HepG2 (cell line): ENCODE measurements around the gene CAMK1D. TPM values are rescaled to one million over a fixed set of nuclear protein-coding genes. Genes with fewer than 3 reads are reported as not detected.

Source experiments
- ATAC-seq: fragments of 200-7000 bp; cut with Tn5 transposase; 3 replicates; pipeline ENCODE4 v1.9.1; 2020; ENCODE audit warnings: mild to moderate bottlenecking, moderate library complexity
- BruUV-seq: library from RNA; stranded (reverse); fragments of 400-500 nt; replicated peaks from 2 replicates; lab custom pipeline; 2021; lab: Mats Ljungman, UMichigan
- CTCF ChIA-PET: fragments of 300-600 bp; formaldehyde crosslinking; extraction: SDS; loops from one replicate; lab custom pipeline; 2021; ENCODE audit warnings: low total read pairs, inconsistent platforms, low intra/inter-chr PET ratio; lab: Yijun Ruan, JAX
- POLR2A ChIA-PET: fragments of 350-600 bp; sonication (Branson Sonifier 250); formaldehyde crosslinking; loops from one replicate; lab custom pipeline; 2020; ENCODE audit warnings: antibody characterized with exemption, inconsistent platforms; lab: Yijun Ruan, JAX
- DNase-seq: peaks from one replicate; pipeline ENCODE4 v3.0.0-alpha.2; 2015; ENCODE audit warnings: low spot score
- FAIRE-seq: peaks from 3 replicates; lab custom pipeline; 2011; peaks lifted over from hg19 to GRCh38; lab: Jason Lieb, UNC
- H2AFZ ChIP-seq: one replicate; pipeline ENCODE4 v1.6.1; 2011; ENCODE audit warnings: low read length, inconsistent platforms
- H3K27ac ChIP-seq: fragments of 300-600 bp; 3 replicates; pipeline ENCODE4 v1.8.0; 2011; ENCODE audit warnings: mixed run types, mild to moderate bottlenecking, mixed read lengths, low read length, inconsistent platforms; ENCODE audit not compliant: insufficient read depth; ENCODE audit errors: extremely low read length
- H3K27me3 ChIP-seq, 2 experiments: fragments of 200-600 bp in 1 of 2; 2 replicates in 1 of 2; 3 replicates in 1 of 2; pipeline versions ENCODE4 v1.6.0 to v1.8.0; 2011; ENCODE audit warnings: low read length in 2 of 2, mild to moderate bottlenecking in 2 of 2, moderate library complexity in 2 of 2, inconsistent platforms in 1 of 2; ENCODE audit not compliant: insufficient read depth in 2 of 2, control insufficient read depth in 1 of 2
- H3K36me3 ChIP-seq, 2 experiments: fragments of 200-600 bp in 1 of 2; replicated peaks in 1 of 2; 2 replicates in 1 of 2; 3 replicates in 1 of 2; pipeline versions ENCODE4 v1.5.1 to v1.8.0; 2011; ENCODE audit warnings: low read length in 2 of 2, inconsistent platforms in 1 of 2; ENCODE audit not compliant: insufficient read depth in 2 of 2, control insufficient read depth in 1 of 2
- H3K4me1 ChIP-seq: 2 replicates; pipeline ENCODE4 v1.5.1; 2012; ENCODE audit warnings: low read length, inconsistent platforms; ENCODE audit not compliant: insufficient read depth
- H3K4me2 ChIP-seq: 2 replicates; pipeline ENCODE4 v1.6.0; 2011; ENCODE audit warnings: low read depth, low read length, inconsistent platforms
- H3K4me3 ChIP-seq, 3 experiments: fragments of 200-600 bp in 1 of 3; sonication (generic), shearing (Covaris generic) in 1 of 3; replicated peaks in 1 of 3; 2 replicates each; pipeline ENCODE4 v1.5.1; 2011 to 2016; ENCODE audit warnings: low read length in 3 of 3, inconsistent platforms in 2 of 3, low read depth in 2 of 3, mild to moderate bottlenecking in 2 of 3, control low read depth in 1 of 3, mixed read lengths in 1 of 3; ENCODE audit not compliant: insufficient read depth in 1 of 3
- H3K79me2 ChIP-seq: one replicate; pipeline ENCODE4 v1.6.1; 2011; ENCODE audit warnings: low read length, inconsistent platforms; ENCODE audit not compliant: insufficient read depth
- H3K9ac ChIP-seq: 2 replicates; pipeline ENCODE4 v1.6.0; 2011; ENCODE audit warnings: mild to moderate bottlenecking, low read depth, low read length, inconsistent platforms; ENCODE audit not compliant: insufficient read depth
- H3K9me3 ChIP-seq: 2 replicates; pipeline ENCODE4 v1.5.1; 2012; ENCODE audit warnings: mild to moderate bottlenecking, low read length
- H4K20me1 ChIP-seq: 2 replicates; pipeline ENCODE4 v1.6.0; 2011; ENCODE audit warnings: inconsistent platforms, mild to moderate bottlenecking, low read length, moderate library complexity; ENCODE audit not compliant: insufficient read depth
- HNF4A ChIP-seq: sonication (generic); formaldehyde crosslinking; IDR thresholded peaks from 2 replicates; pipeline ENCODE4 v1.4.0; 2020; ENCODE audit warnings: missing genetic modification reagents
- IRX3 ChIP-seq: sonication (generic); formaldehyde crosslinking; IDR thresholded peaks from 2 replicates; pipeline ENCODE4 v1.8.1; 2023; ENCODE audit warnings: mild to moderate bottlenecking, low read depth, missing genetic modification reagents, borderline replicate concordance
- KDM5A ChIP-seq: fragments of 200-600 bp; sonication (generic); IDR thresholded peaks from 2 replicates; pipeline ENCODE4 v1.7.0; 2018; ENCODE audit warnings: antibody characterized with exemption, mild to moderate bottlenecking, low read length, borderline replicate concordance
- SMYD3 ChIP-seq: sonication (generic); formaldehyde crosslinking; IDR thresholded peaks from 2 replicates; pipeline ENCODE4 v1.8.1; 2023; ENCODE audit warnings: mild to moderate bottlenecking, missing genetic modification reagents
- SRF ChIP-seq: IDR thresholded peaks from 2 replicates; pipeline ENCODE4 v1.6.1; 2011; ENCODE audit warnings: mild to moderate bottlenecking, low read depth, low read length, moderate library complexity
- TCF12 ChIP-seq, 2 experiments: fragments of 450-650 bp in 1 of 2; sonication (generic) in 1 of 2; formaldehyde crosslinking in 1 of 2; IDR thresholded peaks; 2 replicates each; pipeline versions ENCODE4 v1.6.1 to v1.8.0; 2017 to 2022; ENCODE audit warnings: antibody characterized with exemption in 1 of 2, mild to moderate bottlenecking in 1 of 2, missing genetic modification reagents in 1 of 2, moderate library complexity in 1 of 2
- ZFP37 ChIP-seq: sonication (generic); formaldehyde crosslinking; IDR thresholded peaks from 2 replicates; pipeline ENCODE4 v1.4.0; 2020; ENCODE audit warnings: missing genetic modification reagents, borderline replicate concordance
- ZNF407 ChIP-seq: sonication (generic); formaldehyde crosslinking; IDR thresholded peaks from one replicate; pipeline ENCODE4 v1.5.1; 2020; ENCODE audit warnings: mild to moderate bottlenecking, missing genetic modification reagents; ENCODE audit errors: not compliant biosample characterization
- ZNF800 ChIP-seq: sonication (generic); formaldehyde crosslinking; IDR thresholded peaks from 2 replicates; pipeline ENCODE4 v1.4.0; 2020; ENCODE audit warnings: missing genetic modification reagents
- WGBS: methylation state at CpG from one replicate; pipeline ENCODE4 v1.1.6; 2017; ENCODE audit warnings: low lambda C conversion rate; 5-methylcytosine and 5-hydroxymethylcytosine counted together
- in situ Hi-C: cut with HindIII; loops from 2 replicates; pipeline ENCODE4 v1.10.0; 2017; ENCODE audit warnings: low pct_unique_long_range_greater_than_20kb; ENCODE audit not compliant: extremely low pct_ligation_motif_present
- intact Hi-C: fragments of 100-400 bp; cut with micrococcal nuclease; formaldehyde crosslinking; loops from one replicate; pipeline ENCODE4 v1.10.0; 2022; ENCODE audit not compliant: unreplicated experiment
- polyA plus RNA-seq, 8 experiments: library from polyadenylated mRNA; depleted of rRNA in 3 of 8; stranded (reverse) in 7 of 8; unstranded in 1 of 8; fragments of >200 nt; fragmentation: Illumina TruSeq in 4 of 8; extraction: Trizol in 4 of 8; gene quantifications; 2 replicates each; pipeline versions ENCODE4 v1.2.1 to v1.2.3, GENCODE V29; 2011 to 2016; ENCODE audit warnings: low read depth in 4 of 8, missing spikeins in 1 of 8, mixed read lengths in 1 of 8; ENCODE audit not compliant: insufficient read depth in 1 of 8
- total RNA-seq, 5 experiments: library from RNA; depleted of rRNA; stranded (reverse); fragments of >200 nt; fragmentation: Illumina TruSeq; extraction: Trizol; gene quantifications; 2 replicates each; pipeline ENCODE4 v1.2.3, GENCODE V29; 2016; ENCODE audit warnings: low read depth in 1 of 5

Gene CAMK1D
- total and polyA plus RNA-seq, 2 of the 13 experiments (the other 11 are each of a cell fraction or from before 2014, with no cell fraction given) = under 0.01 TPM; not detected in 1

- ChIA-PET CTCF (no interaction called here), POLR2A (no interaction called here)
- no peak for FAIRE-seq
- Histone ChIP-seq H3K36me3 (no peaks in the 10 kb centered on the region), H3K27me3 (peaks cover 5 to 43% of the 10 kb centered on the region in 2 experiments; a peak in 4 of 5 replicates), H4K20me1 (no peaks in the 10 kb centered on the region), H3K79me2 (no peaks in the 10 kb centered on the region), H3K4me3 (peak overlapping the region; percentile 21 to 62 (median 25); a peak in 1 of 6 replicates), H3K4me2 (peak overlapping the region; percentile 62), H3K9ac (no peak overlapping the region), H3K4me1 (peaks cover 20% of the 10 kb centered on the region), H2AFZ (no peak overlapping the region), H3K9me3 (no peaks in the 10 kb centered on the region), H3K27ac (no peak overlapping the region)
- no TSS peak for BruUV-seq
- in situ Hi-C loops = no loop called here
- ATAC-seq = peak; percentile 38
- no peak for DNase-seq
- intact Hi-C loops = no loop called here
- 4% methylated on average over 16 of the region's 24 CpGs for WGBS
- TF ChIP-seq SRF (no peak), ZNF407 (CRISPR knock-in tag) (no peak), IRX3 (no peak), TCF12 (IDR thresholded peaks at IDR 0.05) (no peak), TCF12 (CRISPR knock-in tag; IDR thresholded peaks at IDR 0.05) (no peak), HNF4A (CRISPR knock-in tag) (0 out of 2 replicates have a peak, but pooled peaks have one; percentile 27), ZFP37 (CRISPR knock-in tag) (no peak), SMYD3 (no peak), KDM5A (no peak), ZNF800 (peak; percentile 15; the same call in 1 of the 2 replicates)
Observed at GRCh38 chr10:12348294-12348869, 965 bp upstream of the CAMK1D start.
